Parathyroid adenoma (tissue), 2 donors: ENCODE data around the gene NCEH1.

ENCODE experiments used
- H2AFZ ChIP-seq: fragments of 300-600 bp; sonication (generic); one replicate; pipeline ENCODE4 v1.7.0; 2017; ENCODE audit warnings: antibody characterized with exemption, mild to moderate bottlenecking
- H3K27ac ChIP-seq: fragments of 300-600 bp; sonication (generic); one replicate; pipeline ENCODE4 v1.7.0; 2017
- H3K27me3 ChIP-seq: fragments of 300-600 bp; sonication (generic); one replicate; pipeline ENCODE4 v1.7.0; 2017; ENCODE audit warnings: low read length; ENCODE audit not compliant: control insufficient read depth, insufficient read depth
- H3K36me3 ChIP-seq: fragments of 300-600 bp; sonication (generic); one replicate; pipeline ENCODE4 v1.7.0; 2017; ENCODE audit warnings: low read length; ENCODE audit not compliant: control insufficient read depth, insufficient read depth
- H3K4me1 ChIP-seq: fragments of 300-600 bp; sonication (generic); one replicate; pipeline ENCODE4 v1.7.0; 2017; ENCODE audit warnings: control low read depth
- H3K4me2 ChIP-seq: fragments of 300-600 bp; sonication (generic); one replicate; pipeline ENCODE4 v1.7.0; 2017; ENCODE audit warnings: low read length
- H3K4me3 ChIP-seq: fragments of 300-600 bp; sonication (generic); one replicate; pipeline ENCODE4 v1.7.0; 2017; ENCODE audit warnings: low read depth, low read length
- H3K79me2 ChIP-seq: fragments of 300-600 bp; sonication (generic); one replicate; pipeline ENCODE4 v1.7.0; 2017; ENCODE audit warnings: control low read depth
- H3K9ac ChIP-seq: fragments of 300-600 bp; sonication (generic); one replicate; pipeline ENCODE4 v1.7.0; 2017; ENCODE audit warnings: mild to moderate bottlenecking
- H3K9me3 ChIP-seq: fragments of 300-600 bp; sonication (generic); one replicate; pipeline ENCODE4 v1.7.0; 2017; ENCODE audit warnings: low read length; ENCODE audit not compliant: control insufficient read depth
- TF ChIP-seq, protein P1 (sequence below): fragments of 300-600 bp; sonication (generic); IDR thresholded peaks from one replicate; pipeline ENCODE4 v1.7.0; 2017; ENCODE audit warnings: antibody characterized with exemption, mild to moderate bottlenecking
- donor health status: primary hyperparathyroidism.

NCEH1 gene

DNA sequence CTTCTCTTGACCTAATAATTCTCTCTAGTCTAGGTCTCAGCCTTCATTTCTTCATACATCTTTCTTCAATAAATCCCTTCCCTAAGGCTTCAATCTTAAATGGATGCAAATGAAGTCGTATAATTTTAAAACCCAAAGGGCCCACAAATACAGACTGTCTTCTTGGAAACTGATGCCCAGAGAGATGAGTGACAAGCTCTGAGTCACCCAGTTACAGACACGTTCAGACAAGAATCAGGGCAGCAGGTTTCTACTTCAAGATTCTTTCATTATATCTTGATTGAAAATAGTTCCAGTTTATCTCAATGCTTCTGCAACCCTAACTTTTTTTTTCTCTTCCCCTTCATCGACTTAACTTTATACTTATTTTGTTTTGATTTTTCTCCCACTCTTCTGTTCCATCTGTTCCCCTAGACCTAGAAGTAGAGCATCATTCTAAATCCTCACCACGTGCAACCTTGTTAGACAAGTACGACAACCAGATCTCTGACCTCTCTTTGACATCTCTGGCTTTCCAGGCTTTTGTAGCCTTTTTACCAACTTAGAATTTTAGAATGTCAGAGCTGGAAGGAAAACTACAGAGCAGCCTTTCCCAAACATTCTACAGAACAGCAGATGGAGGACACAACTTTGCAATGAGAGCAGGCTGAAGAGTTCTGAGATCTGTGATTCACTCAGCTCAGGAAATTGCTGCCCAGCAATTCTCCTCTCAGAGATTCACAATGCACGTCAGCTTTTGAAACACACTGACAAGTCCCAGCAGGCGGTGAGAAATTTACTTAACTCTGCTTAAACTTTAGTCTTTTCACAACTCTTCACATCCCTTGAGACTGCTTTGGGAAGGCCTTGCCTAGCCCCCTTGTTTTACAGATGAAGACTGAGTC, 25.3 kb downstream of the NCEH1 start:
- Histone ChIP-seq H3K27ac (no peak overlapping the region), H3K27me3 (no peaks in the 10 kb centered on the region), H3K4me1 (peaks cover 10% of the 10 kb centered on the region), H3K9me3 (no peaks in the 10 kb centered on the region), H3K4me3 (no peak overlapping the region), H3K9ac (no peak overlapping the region), H3K36me3 (no peaks in the 10 kb centered on the region), H2AFZ (no peak overlapping the region), H3K79me2 (peaks cover 19% of the 10 kb centered on the region), H3K4me2 (no peak overlapping the region)
- TF ChIP-seq, protein P1, sequence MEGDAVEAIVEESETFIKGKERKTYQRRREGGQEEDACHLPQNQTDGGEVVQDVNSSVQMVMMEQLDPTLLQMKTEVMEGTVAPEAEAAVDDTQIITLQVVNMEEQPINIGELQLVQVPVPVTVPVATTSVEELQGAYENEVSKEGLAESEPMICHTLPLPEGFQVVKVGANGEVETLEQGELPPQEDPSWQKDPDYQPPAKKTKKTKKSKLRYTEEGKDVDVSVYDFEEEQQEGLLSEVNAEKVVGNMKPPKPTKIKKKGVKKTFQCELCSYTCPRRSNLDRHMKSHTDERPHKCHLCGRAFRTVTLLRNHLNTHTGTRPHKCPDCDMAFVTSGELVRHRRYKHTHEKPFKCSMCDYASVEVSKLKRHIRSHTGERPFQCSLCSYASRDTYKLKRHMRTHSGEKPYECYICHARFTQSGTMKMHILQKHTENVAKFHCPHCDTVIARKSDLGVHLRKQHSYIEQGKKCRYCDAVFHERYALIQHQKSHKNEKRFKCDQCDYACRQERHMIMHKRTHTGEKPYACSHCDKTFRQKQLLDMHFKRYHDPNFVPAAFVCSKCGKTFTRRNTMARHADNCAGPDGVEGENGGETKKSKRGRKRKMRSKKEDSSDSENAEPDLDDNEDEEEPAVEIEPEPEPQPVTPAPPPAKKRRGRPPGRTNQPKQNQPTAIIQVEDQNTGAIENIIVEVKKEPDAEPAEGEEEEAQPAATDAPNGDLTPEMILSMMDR = no peak

DNA sequence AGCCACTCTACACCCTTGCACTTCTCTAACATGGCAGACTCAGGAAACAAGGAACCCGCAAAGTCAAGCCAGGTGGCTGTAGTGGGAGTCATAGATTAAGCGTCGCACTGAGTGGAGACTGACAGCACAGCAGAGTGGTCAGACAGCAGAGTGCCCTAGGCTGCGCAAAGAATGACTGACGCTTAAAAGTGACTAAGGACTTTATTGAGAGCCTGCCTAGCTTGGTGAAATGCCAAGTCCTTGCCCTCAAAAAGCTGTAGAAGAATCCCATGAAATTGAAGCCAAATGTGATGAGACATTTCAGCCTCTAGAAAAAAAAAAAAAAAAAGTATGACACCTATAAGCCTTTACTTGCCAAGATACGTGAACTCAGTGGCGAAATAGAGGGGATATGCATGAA, 30.2 kb downstream of the NCEH1 start:
- Histone ChIP-seq H3K9me3 (no peaks in the 10 kb centered on the region), H3K79me2 (peaks cover 28% of the 10 kb centered on the region), H3K27me3 (no peaks in the 10 kb centered on the region), H3K4me2 (no peak overlapping the region), H3K27ac (no peak overlapping the region), H3K4me3 (no peak overlapping the region), H3K36me3 (no peaks in the 10 kb centered on the region), H3K4me1 (no peaks in the 10 kb centered on the region), H3K9ac (no peak overlapping the region), H2AFZ (no peak overlapping the region)
- TF ChIP-seq, protein P1 = no peak

- Histone ChIP-seq H3K27ac (no peak overlapping the region), H3K36me3 (no peaks in the 10 kb centered on the region)
- TF ChIP-seq, protein P1 = no peak
Observed at GRCh38 chr3:172679599-172679998, 31.3 kb downstream of the NCEH1 start.

GRCh38 chr3:172678068-172678467, 32.8 kb downstream of the NCEH1 start:
- no peak overlapping the region for H3K4me3 ChIP-seq
- no peak overlapping the region for H2AFZ ChIP-seq
- H3K9me3 ChIP-seq = no peaks in the 10 kb centered on the region
- H3K79me2 ChIP-seq = peaks cover 24% of the 10 kb centered on the region
- no peaks in the 10 kb centered on the region for H3K4me1 ChIP-seq
- TF ChIP-seq, protein P1 = no peak
- no peaks in the 10 kb centered on the region for H3K36me3 ChIP-seq
- H3K27ac ChIP-seq = no peak overlapping the region
- H3K4me2 ChIP-seq = no peak overlapping the region
- H3K9ac ChIP-seq = no peak overlapping the region
- H3K27me3 ChIP-seq = no peaks in the 10 kb centered on the region

More at GRCh38 chr3:172679599-172679998, 31.3 kb downstream of the NCEH1 start:
- Histone ChIP-seq H3K27me3 (no peaks in the 10 kb centered on the region), H3K4me2 (no peak overlapping the region), H3K4me3 (no peak overlapping the region), H3K9me3 (no peaks in the 10 kb centered on the region), H3K4me1 (no peaks in the 10 kb centered on the region), H3K79me2 (peaks cover 27% of the 10 kb centered on the region), H2AFZ (no peak overlapping the region), H3K9ac (no peak overlapping the region)
